ENCODE measurements around the gene DAND5.

- TF ChIP-seq POLR2A (IDR thresholded peaks at IDR 0.05; ENCODE audit: low read length) = no peak
- no peak for TF ChIP-seq GATA1 (IDR thresholded peaks at IDR 0.05; ENCODE audit: low read depth, low read length)
These were observed 27.2 kb downstream of the DAND5 start for GRCh38 chr19:12996406-12997094.
